ENCODE data around the gene KRT24. TPM values are rescaled to one million over a fixed set of nuclear protein-coding genes. Genes with fewer than 3 reads are reported as not detected.
A peak's percentile ranks its signal among the peaks of the same experiment; 100 is the strongest.

The KRT24 gene
- total RNA-seq (2012; rRNA removed) (not detected in 2 replicates), polyA plus RNA-seq (2012; rRNA removed) (not detected in 2 replicates), Bru-seq, nascent RNA (not detected), BruChase-seq, experiment 1, labeled RNA remaining after a 6-hour chase (not detected), BruChase-seq, experiment 2, labeled RNA remaining after a 2-hour chase (not detected)
- polyA plus RNA-seq (2012; cell fraction: cytosol; rRNA removed): not detected in 2 replicates
- polyA plus RNA-seq (2012; cell fraction: nucleus; rRNA removed; ENCODE audit: low replicate concordance): not detected in 2 replicates
- long read RNA-seq: 0 reads

DNA sequence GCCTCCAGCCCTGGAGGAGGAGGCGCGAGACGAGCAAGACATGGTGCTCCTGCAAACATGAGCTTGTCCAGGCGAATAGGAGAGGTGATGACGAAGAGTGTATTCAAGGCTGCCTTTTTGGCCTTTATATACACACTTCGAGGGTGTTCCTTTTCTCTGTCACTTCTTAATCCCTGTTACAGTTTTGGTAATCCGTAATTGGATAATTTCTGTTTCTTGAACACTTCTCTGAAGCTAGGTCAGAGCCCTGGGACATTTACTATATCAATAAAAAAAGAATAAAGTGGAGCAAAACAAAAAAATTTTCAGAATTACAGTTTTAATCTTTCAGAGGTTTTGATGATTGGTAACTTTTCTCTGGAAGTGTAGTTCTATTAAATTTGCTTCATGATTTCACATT, at the start of gene KRT24:
Gene KRT24 (minus strand): TSS at position 101 of the 400 bp plus-strand sequence. CDS start 59 bp downstream, at position 42.
- Histone ChIP-seq H3K79me1 (ENCODE audit: low read depth in 1 of 2, low read length in 2 of 2) (no peaks in the 10 kb centered on the region), H3K27ac (ENCODE audit: insufficient read depth, low read length) (no peak within 1 kb of the TSS), H4K91ac (ENCODE audit: insufficient read depth, low read depth, low read length) (no peak within 1 kb of the TSS), H3K56ac (ENCODE audit: extremely low read depth, insufficient read depth, low read length) (no peak within 1 kb of the TSS), H3K4ac (ENCODE audit: low read depth, low read length) (no peak within 1 kb of the TSS), H3K4me3 (ENCODE audit: insufficient read depth, low read depth, low read length) (no peak within 1 kb of the TSS), H3K27me3 (ENCODE audit: control insufficient read depth, insufficient read depth, low read length) (peaks cover 41% of the 10 kb centered on the region), H2AFZ (replicated peaks; ENCODE audit: low read length, poor library complexity) (peak within 1 kb of the TSS; percentile 53), H3K9me1 (ENCODE audit: insufficient read depth, low read length) (no peaks in the 10 kb centered on the region), H3K4me1 (ENCODE audit: control insufficient read depth, insufficient read depth, low read length) (no peaks in the 10 kb centered on the region), H3K36me3 (ENCODE audit: control insufficient read depth, insufficient read depth, low read length) (no peaks in the 10 kb centered on the region), H2BK120ac (ENCODE audit: low read depth, low read length) (no peak within 1 kb of the TSS), H4K8ac (ENCODE audit: low read depth in 2 of 2, low read length in 2 of 2) (no peak within 1 kb of the TSS), H2AK9ac (replicated peaks; ENCODE audit: low read depth, low read length, poor library complexity) (no peak within 1 kb of the TSS), H2BK15ac (ENCODE audit: low read depth, low read length) (no peak within 1 kb of the TSS), H3K23ac (ENCODE audit: low read depth, low read length) (no peak within 1 kb of the TSS), H3K9me3 (ENCODE audit: control insufficient read depth, insufficient read depth, low read length) (no peaks in the 10 kb centered on the region; the same call in 1 of the 2 replicates), H3K4me2 (ENCODE audit: low read depth, low read length) (no peak within 1 kb of the TSS), H4K20me1 (ENCODE audit: insufficient read depth, low read length) (no peaks in the 10 kb centered on the region), H2AK5ac (ENCODE audit: low read depth, low read length) (no peak within 1 kb of the TSS), H3K18ac (ENCODE audit: low read depth, low read length) (no peak within 1 kb of the TSS), H2BK20ac (ENCODE audit: low read depth, low read length) (no peak within 1 kb of the TSS), H2BK5ac (ENCODE audit: low read depth, low read length, poor library complexity, severe bottlenecking) (no peak within 1 kb of the TSS), H3K9ac (ENCODE audit: low read depth, low read length) (no peak within 1 kb of the TSS), H3K14ac (replicated peaks; ENCODE audit: low read depth, low read length) (no peak within 1 kb of the TSS), H4K5ac (ENCODE audit: low read depth, low read length) (no peak within 1 kb of the TSS)
- TF ChIP-seq MXI1 (IDR thresholded peaks at IDR 0.05; ENCODE audit: borderline replicate concordance, low read depth, low read length) (no peak), RAD21 (IDR thresholded peaks at IDR 0.05; ENCODE audit: low read length) (no peak), CEBPB (IDR thresholded peaks at IDR 0.05; ENCODE audit: low read depth, low read length) (no peak), POLR2A (IDR thresholded peaks at IDR 0.05; ENCODE audit: low read depth, low read length) (no peak), NFE2L2 (IDR thresholded peaks at IDR 0.05; ENCODE audit: low read depth, low read length) (no peak), CHD1 (IDR thresholded peaks at IDR 0.05; ENCODE audit: low read depth, low read length) (no peak), MAFK (IDR thresholded peaks at IDR 0.05; ENCODE audit: low read depth, low read length) (no peak), RFX5 (IDR thresholded peaks at IDR 0.05; ENCODE audit: low read depth, low read length) (no peak), MAZ (IDR thresholded peaks at IDR 0.05; ENCODE audit: borderline replicate concordance, low read depth, low read length) (no peak), BHLHE40 (IDR thresholded peaks at IDR 0.05; ENCODE audit: low read depth, low read length) (no peak), SMC3 (IDR thresholded peaks at IDR 0.05; ENCODE audit: low read depth, low read length) (no peak)
- TF ChIP-seq, protein P1, sequence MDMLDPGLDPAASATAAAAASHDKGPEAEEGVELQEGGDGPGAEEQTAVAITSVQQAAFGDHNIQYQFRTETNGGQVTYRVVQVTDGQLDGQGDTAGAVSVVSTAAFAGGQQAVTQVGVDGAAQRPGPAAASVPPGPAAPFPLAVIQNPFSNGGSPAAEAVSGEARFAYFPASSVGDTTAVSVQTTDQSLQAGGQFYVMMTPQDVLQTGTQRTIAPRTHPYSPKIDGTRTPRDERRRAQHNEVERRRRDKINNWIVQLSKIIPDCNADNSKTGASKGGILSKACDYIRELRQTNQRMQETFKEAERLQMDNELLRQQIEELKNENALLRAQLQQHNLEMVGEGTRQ (IDR thresholded peaks at IDR 0.05; ENCODE audit: low read depth, low read length): no peak
- TF ChIP-seq, protein P2, sequence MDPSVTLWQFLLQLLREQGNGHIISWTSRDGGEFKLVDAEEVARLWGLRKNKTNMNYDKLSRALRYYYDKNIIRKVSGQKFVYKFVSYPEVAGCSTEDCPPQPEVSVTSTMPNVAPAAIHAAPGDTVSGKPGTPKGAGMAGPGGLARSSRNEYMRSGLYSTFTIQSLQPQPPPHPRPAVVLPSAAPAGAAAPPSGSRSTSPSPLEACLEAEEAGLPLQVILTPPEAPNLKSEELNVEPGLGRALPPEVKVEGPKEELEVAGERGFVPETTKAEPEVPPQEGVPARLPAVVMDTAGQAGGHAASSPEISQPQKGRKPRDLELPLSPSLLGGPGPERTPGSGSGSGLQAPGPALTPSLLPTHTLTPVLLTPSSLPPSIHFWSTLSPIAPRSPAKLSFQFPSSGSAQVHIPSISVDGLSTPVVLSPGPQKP (IDR thresholded peaks at IDR 0.05; ENCODE audit: borderline replicate concordance, low read depth, low read length): no peak
- TF ChIP-seq, protein P3, sequence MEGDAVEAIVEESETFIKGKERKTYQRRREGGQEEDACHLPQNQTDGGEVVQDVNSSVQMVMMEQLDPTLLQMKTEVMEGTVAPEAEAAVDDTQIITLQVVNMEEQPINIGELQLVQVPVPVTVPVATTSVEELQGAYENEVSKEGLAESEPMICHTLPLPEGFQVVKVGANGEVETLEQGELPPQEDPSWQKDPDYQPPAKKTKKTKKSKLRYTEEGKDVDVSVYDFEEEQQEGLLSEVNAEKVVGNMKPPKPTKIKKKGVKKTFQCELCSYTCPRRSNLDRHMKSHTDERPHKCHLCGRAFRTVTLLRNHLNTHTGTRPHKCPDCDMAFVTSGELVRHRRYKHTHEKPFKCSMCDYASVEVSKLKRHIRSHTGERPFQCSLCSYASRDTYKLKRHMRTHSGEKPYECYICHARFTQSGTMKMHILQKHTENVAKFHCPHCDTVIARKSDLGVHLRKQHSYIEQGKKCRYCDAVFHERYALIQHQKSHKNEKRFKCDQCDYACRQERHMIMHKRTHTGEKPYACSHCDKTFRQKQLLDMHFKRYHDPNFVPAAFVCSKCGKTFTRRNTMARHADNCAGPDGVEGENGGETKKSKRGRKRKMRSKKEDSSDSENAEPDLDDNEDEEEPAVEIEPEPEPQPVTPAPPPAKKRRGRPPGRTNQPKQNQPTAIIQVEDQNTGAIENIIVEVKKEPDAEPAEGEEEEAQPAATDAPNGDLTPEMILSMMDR (conservative IDR thresholded peaks at IDR 0.05; ENCODE audit: low read depth, low read length): no peak
- intact Hi-C loops (cut with micrococcal nuclease): loop anchor here (10.0 kb wide), 1 partner anchor 51 kb away; the partner anchor contains the start of gene KRT25
- DNase-seq (no peak), ATAC-seq (ENCODE audit: low read depth) (no peak)
- CTCF ChIA-PET: no interaction called here
- in situ Hi-C loops (cut with MboI; ENCODE audit: low sequenced_read_pairs): no loop called here
- dilution Hi-C loops (cut with HindIII; ENCODE audit: low sequenced_read_pairs, unreplicated experiment): no loop called here
- no TSS peak for BruUV-seq (replicated peaks)
- WGBS, 2 experiments (ENCODE audit: extremely low coverage in 2 of 2, insufficient read length in 1 of 2): no CpG with 5 or more reads among the region's 7 CpGs
- POLR2A ChIA-PET (ENCODE audit: unreplicated experiment): no interaction called here

All from IMR-90 (cell line).